Stimulated activated CD4-positive, alpha-beta T cell treated with anti-CD3 and anti-CD28 coated beads, Interleukin-12 subunit alpha, Interleukin-12 subunit beta, amount 100 ng/mL, for 24 hours (primary cell): ENCODE results near the gene NUMB.
"Not testable (repeated sequence)": the region's sequence is repeated elsewhere in the genome, so short reads cannot be mapped to it uniquely, and the experiment has no call there.

Experiments used
- DNase-seq, 2 experiments: peaks; one replicate each; pipeline ENCODE4 v3.0.0-alpha.2; 2020; ENCODE audit warnings: low read depth in 2 of 2

Gene NUMB

DNA sequence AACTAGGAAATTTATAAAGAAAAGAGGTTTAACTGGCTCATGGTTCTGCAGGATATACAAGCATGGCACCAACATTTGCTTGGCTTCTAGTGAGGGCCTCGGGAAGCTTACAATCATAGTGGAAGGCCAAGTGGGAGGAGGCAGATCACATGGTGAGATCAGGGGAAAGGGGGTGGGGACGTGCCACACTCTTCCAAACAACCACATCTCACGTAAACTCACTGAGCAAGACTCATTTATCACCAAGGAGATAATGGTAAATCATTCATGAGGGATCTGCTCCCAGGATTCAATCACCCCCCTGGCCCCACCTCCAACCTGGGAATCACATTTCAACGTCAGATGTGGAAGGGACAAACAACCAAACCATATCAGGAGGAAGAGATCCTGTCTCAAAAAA is 35.8 kb downstream of the NUMB start:
- DNase-seq, result no peak

DNA sequence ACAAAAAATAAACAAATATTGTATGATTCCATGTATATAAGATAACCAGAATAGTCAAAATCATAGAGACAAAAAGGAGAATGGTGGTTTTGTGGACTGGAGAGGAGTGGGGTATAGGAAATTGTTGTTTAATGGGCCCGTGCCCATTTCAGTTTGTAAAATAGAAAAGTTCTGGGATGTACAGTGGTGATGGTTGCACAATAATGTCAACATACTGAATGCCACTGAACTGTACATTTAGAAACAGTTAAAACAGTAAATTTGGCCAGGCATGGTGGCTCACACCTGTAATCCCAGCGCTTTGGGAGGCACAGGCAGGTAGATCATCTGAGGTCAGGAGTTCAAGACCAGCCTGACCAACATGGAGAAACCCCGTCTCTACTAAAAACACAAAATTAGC is 40.1 kb downstream of the NUMB start:
- no peak for DNase-seq

DNA sequence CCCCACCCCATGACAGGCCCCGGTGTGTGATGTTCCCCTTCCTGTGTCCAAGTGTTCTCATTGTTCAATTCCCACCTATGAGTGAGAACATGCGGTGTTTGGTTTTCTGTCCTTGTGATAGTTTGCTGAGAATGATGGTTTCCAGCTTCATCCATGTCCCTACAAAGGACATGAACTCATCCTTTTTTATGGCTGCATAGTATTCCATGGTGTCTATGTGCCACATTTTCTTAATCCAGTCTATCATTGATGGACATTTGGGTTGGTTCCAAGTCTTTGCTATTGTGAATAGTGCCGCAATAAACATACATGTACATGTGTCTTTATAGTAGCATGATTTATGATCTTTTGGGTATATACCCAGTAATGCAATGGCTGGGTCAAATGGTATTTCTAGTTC is 52.1 kb downstream of the NUMB start:
- DNase-seq, result not testable (repeated sequence)

DNA sequence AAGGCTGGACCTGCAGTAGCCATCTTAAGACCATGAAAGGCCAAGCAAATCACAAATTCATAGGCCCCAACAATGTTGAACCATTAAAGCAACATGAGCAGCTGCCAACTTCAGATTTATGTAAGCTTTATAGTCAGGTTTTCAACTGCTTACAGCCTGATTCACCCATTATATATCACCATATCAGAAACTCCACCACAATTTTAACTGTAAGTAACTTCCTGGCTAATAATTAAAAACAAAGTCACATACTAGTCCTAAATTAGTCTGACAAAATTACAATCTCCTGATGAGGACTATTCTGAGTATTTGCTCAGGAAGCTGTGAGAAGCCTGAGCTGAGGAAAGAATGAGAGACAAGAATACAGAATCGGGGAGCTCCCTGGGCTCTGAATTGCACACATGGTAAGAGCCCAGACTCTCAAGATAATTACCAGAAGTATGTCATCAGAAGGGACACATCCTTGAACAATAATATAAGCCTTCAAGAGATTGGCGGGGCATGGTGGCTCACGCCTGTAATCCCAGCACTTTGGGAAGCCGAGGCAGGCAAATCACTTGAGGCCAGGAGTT is 55.1 kb downstream of the NUMB start:
- DNase-seq, result no peak

DNA sequence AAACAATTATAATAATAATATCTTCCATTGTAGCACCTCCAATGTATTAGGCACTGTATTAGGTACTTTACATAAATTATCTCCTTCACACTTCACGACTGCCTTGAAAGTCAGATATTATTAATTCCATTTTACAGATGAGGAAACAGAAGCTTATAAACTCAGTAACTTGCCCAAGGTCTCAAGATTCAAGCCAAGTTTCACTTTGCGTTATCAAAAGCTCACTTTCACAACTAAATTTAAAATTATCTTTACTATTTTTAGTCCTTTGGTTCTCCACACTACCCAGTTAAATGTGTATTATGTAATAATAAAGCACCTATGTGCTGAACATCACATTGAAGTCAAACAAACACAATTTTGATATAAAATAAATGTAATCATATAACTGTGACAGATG is 55.8 kb downstream of the NUMB start:
- DNase-seq, result no peak

DNA sequence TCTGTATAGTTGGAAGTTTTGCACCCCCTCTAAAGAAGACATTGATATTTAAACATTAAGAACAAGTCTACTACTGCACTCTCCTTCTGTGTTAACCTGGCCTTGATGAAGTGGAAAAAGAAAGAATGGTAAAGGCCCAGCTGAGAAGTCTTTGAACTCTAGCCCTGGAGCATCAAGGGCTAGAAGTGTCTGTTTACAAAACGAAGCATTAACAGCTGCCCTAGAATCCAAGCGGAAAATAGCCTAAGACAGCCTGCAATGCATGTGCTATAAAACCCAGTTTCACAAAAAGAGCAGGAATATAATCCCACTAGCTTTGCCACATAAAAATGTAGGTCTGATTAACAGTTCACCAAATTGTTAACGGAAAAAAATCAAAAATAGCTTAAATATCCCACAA is 60.5 kb downstream of the NUMB start:
- no peak for DNase-seq

DNA sequence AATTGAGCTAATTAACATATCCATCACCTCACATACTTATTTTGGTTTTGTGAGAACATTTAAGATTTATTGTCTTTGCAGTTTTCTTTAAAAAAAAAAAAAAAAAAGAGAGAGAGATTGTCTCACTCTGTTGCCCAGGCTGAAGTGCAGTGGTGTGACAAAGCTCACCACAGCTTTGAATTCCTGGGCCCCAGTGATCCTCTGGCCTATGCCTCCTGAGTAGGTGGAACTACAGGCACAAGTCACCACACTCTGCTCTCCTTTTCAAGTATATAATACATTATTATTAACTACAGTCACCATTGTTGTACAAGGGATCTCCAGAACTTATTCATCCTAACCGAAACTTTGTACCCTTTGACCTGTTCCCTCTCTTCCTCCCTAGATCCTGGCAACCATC is 64.0 kb downstream of the NUMB start:
- DNase-seq, result no peak

GRCh38 chr14:73393375-73393774 is 65.0 kb downstream of the NUMB start:
- DNase-seq, result no peak

DNA sequence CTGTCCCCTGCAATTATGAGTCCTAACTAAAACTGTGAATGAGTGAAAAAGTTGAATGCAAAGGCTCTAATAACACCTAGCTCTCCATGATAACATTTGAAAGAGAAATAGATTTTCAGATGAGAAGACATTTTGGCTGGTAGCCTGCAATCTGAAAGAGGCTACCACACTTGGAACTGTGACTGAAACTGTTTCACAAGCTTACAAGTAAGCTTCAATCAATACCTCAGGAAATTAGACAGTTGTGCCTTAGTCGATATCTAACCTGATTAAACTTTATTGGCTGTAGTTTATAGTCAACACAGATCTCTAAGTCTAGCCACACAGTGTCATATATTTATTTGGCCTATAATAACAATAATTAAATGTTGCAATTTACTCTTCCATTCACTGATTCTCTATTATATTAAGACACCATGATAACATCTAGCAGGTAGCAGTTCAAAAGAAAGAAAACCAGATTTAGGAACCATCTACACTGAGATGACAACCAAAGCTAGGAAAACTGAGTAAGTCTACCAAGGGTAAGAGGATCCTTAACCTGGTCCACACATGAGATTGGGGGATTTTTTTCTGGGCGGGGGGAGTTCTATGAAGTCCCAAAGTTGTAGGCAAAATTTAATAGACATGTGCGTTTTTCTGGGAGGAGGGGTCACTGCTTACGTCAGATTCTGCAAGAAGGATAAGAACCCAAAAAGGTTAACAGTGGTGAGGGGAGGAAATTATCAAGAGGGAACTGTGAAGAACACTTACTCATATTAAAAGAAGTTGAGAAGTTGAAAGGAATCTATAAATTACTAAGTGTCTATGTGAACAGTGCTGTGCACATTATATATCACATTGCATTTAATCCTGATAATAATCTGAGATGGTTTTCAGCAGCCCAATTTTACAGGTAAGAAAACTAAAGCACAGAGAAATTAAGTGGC is 65.8 kb downstream of the NUMB start:
- no peak for DNase-seq

GRCh38 chr14:73387860-73388259 is 70.5 kb downstream of the NUMB start:
- DNase-seq, result not testable (repeated sequence)

GRCh38 chr14:73386342-73386741 is 72.0 kb downstream of the NUMB start:
- no peak for DNase-seq

DNA sequence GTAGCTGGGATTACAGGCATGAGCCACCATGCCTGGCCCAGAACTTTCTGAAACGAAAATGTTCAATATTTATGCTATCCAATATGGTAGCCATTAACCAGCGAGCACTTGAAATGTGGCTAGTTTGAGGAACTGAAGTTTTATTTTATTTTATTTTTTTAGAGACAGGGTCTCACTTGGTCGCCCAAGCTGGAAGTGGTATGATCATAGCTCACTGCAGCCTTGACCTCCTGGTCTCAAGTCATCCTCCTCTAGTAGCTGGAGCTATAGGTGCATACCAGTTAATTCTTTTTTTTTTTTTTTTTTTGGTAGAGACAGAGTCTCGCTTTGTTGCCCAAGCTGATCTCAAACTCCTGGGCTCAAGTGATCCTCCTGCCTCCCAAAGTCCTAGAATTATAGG is 73.3 kb downstream of the NUMB start:
- DNase-seq, result not testable (repeated sequence)

- no peak for DNase-seq
Measured at GRCh38 chr14:73383356-73383755, 75.0 kb downstream of the NUMB start.

- DNase-seq, result no peak
Measured at GRCh38 chr14:73381380-73382013, 76.8 kb downstream of the NUMB start.

- no peak for DNase-seq
Measured at GRCh38 chr14:73376585-73376984, 81.8 kb downstream of the NUMB start.

GRCh38 chr14:73375861-73376260 is 82.5 kb downstream of the NUMB start:
- DNase-seq, result no peak

DNA sequence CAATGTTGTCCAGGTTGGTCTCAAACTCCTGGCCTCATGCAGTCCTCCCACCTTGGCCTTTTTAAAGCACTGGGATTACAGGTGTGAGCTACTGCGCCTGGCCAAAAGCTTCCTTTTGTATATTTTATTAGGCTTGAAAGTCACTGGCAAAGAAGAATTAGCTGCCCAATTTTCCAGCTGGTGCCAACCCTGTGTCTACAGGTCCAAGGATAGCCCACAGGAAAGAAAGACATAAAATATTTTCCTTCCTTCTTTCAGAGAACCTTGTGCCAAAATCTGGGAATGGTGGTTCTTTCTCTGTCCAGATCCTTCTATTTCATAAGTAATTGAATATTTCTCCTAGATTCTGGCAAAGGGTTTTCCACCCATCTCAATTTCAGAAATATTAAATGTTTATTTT is 84.1 kb downstream of the NUMB start:
- no peak for DNase-seq

- no peak for DNase-seq
Measured at GRCh38 chr14:73372529-73372928, 85.8 kb downstream of the NUMB start.

DNA sequence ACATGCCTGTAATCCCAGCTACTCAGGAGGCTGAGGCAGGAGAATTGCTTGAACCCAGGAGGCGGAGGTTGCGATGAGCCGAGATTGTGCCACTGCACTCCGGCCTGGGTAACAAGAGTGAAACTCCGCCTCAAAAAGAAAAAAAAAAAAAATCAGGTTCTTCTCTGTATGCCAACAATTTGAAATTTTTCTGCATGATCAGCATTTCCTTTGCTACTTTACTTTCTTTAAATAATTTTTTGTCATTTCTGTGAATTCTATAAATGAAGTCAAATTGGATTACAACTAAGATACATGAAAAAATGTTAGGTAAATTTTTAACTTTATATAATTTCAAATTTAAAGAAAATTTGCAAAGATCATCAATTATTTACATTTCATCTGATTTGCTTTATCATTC is 87.8 kb downstream of the NUMB start:
- no peak for DNase-seq

DNA sequence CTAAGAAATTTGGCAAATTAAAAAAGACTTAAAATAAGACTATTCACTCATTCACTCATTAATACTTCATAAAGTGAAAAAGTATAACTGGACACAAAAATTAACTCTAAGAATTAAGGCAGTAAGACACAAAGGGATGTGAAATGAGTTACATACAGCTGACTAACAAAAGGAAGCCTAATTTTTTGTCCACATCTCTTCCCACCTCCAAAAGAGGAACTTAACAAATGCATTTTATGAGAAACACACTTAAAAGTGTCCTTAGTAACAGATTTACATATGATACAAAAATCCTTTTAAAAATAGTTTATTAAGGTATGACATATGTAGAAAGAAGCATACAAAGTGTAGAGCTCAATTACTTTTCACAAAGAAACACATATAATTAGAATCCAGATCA is 88.9 kb downstream of the NUMB start:
- no peak for DNase-seq

DNA sequence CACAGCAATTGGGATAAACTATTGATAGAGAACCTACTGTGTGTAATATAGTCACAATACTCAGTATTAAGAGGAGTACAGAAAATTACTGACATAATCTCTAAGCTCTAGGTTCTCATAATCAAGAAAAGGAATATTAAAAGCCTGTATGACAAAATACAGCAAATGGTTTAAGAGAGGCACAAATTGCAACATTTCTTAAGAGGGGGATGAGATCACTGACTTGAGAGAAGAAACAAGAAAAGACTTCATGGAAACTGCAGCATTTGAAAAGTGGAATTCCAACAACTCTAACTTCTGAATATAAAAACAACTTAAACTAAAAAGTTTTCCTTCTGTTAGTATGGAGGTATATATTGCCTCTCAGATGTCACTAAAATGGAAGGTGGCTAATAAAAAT is 89.7 kb downstream of the NUMB start:
- no peak for DNase-seq

DNA sequence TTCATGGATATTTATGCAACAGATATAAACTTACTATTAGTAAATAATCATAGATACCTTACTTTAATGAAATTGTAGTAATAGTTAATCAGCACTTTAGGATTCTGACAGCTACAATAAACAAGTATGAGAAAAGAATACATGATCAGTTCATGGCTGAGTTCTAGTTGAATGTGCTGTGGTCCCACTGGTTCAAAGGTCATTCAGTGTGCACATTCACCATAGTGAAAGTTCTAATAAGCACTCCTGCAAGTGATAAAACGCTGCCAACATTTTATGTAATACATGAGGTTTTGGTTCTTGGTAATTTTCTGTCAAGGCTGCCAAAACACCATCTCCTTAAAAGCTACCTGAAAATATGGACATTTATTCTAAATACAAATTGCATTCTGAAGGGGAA is 92.6 kb downstream of the NUMB start:
- DNase-seq, result no peak

- DNase-seq, result no peak
Measured at GRCh38 chr14:73364559-73364958, 93.8 kb downstream of the NUMB start.
